ENCODE data around the gene FBXL7. TPM values are rescaled to one million over a fixed set of nuclear protein-coding genes. Genes with fewer than 3 reads are reported as not detected.

The FBXL7 gene
- total RNA-seq, 5 donors from 2014 or later (not counting 1 experiment from before 2014, with no cell fraction given): 0.06 to 0.07 TPM; not detected in 3

DNA sequence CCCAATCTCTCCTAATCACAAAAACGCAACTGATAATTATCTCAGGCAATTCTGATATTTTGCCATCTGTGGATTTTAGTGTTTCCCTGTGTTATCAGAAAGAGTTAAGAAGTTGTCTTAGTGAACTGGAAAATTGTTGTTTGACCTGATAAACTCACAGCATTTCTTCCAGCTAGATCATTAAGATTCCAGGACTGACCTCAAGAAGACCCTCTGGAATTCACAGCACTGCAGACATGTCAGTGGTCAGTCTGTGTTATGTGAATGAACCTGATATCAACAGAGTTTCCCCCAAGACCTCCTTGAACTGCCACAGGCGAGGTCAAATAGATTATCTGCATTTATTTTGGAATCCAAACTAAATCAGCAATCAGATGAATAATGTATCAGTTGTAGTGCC, 174.7 kb downstream of the FBXL7 start:
- POLR2A ChIA-PET: no interaction called here
- no peaks in the 10 kb centered on the region for H3K36me3 ChIP-seq (ENCODE audit: control insufficient read depth in 2 of 2, extremely low read depth in 1 of 2, insufficient read depth in 1 of 2, low read length in 1 of 2)
- Mint-ChIP-seq H3K27me3 (no peaks in the 10 kb centered on the region), H3K4me1 (no peaks in the 10 kb centered on the region), H3K4me3 (no peak overlapping the region), H3K36me3 (no peaks in the 10 kb centered on the region), H3K27ac (no peak overlapping the region), H3K9me3 (peaks cover 2 to 5% (median 3%) of the 10 kb centered on the region in 3 donors)
- no peak overlapping the region for H3K4me3 ChIP-seq (ENCODE audit: control insufficient read depth in 1 of 2, extremely low read depth in 1 of 2, low read length in 1 of 2)
- no peak overlapping the region for H3K27ac ChIP-seq (ENCODE audit: low read length)
- H3K9me3 ChIP-seq: no peaks in the 10 kb centered on the region
- whole genome bisulfite sequencing (ENCODE audit: insufficient coverage): no CpG with 5 or more reads among the region's 2 CpGs
- no peaks in the 10 kb centered on the region for H3K4me1 ChIP-seq (ENCODE audit: control insufficient read depth in 1 of 2, extremely low read depth in 1 of 2, insufficient read depth in 2 of 2, low read length in 2 of 2)
- no peak for DNase-seq
- no peaks in the 10 kb centered on the region for H3K27me3 ChIP-seq (replicated peaks in 1 of 2; ENCODE audit: control insufficient read depth in 2 of 2, extremely low read depth in 1 of 2, insufficient read depth in 2 of 2, low read length in 1 of 2)
- no peak for ATAC-seq (replicated peaks in 1 of 4)
- CTCF ChIA-PET: no interaction called here

- ATAC-seq (replicated peaks in 1 of 4) (no peak), DNase-seq (no peak)
- no peak overlapping the region for H3K4me3 Mint-ChIP-seq
- ChIA-PET CTCF (no interaction called here), POLR2A (no interaction called here)
- H3K27me3 Mint-ChIP-seq: no peaks in the 10 kb centered on the region
- H3K27ac Mint-ChIP-seq: no peak overlapping the region
- H3K36me3 Mint-ChIP-seq: no peaks in the 10 kb centered on the region
- Histone ChIP-seq H3K27me3 (replicated peaks in 1 of 2; ENCODE audit: control insufficient read depth in 2 of 2, extremely low read depth in 1 of 2, insufficient read depth in 2 of 2, low read length in 1 of 2) (no peaks in the 10 kb centered on the region), H3K9me3 (no peaks in the 10 kb centered on the region), H3K4me1 (ENCODE audit: control insufficient read depth in 1 of 2, extremely low read depth in 1 of 2, insufficient read depth in 2 of 2, low read length in 2 of 2) (no peaks in the 10 kb centered on the region), H3K27ac (ENCODE audit: low read length) (no peak overlapping the region), H3K36me3 (ENCODE audit: control insufficient read depth in 2 of 2, extremely low read depth in 1 of 2, insufficient read depth in 1 of 2, low read length in 1 of 2) (no peaks in the 10 kb centered on the region), H3K4me3 (ENCODE audit: control insufficient read depth in 1 of 2, extremely low read depth in 1 of 2, low read length in 1 of 2) (no peak overlapping the region)
- H3K4me1 Mint-ChIP-seq: no peaks in the 10 kb centered on the region
- 40% methylated on average over 1 of the region's 1 CpG for WGBS (ENCODE audit: insufficient coverage)
- peaks cover 0 to 3% (median under 1%) of the 10 kb centered on the region in 3 donors for H3K9me3 Mint-ChIP-seq
Observed at GRCh38 chr5:15676591-15676990, 176.6 kb downstream of the FBXL7 start.

- ChIA-PET POLR2A (no interaction called here), CTCF (no interaction called here)
- H3K4me3 ChIP-seq (ENCODE audit: control insufficient read depth in 1 of 2, extremely low read depth in 1 of 2, low read length in 1 of 2): no peak overlapping the region
- DNase-seq (no peak), ATAC-seq (replicated peaks in 1 of 4) (no peak)
- Mint-ChIP-seq H3K27ac (no peak overlapping the region), H3K9me3 (peaks cover 0 to 3% (median 3%) of the 10 kb centered on the region in 3 donors), H3K4me1 (no peaks in the 10 kb centered on the region), H3K4me3 (no peak overlapping the region), H3K36me3 (no peaks in the 10 kb centered on the region), H3K27me3 (no peaks in the 10 kb centered on the region)
- H3K27me3 ChIP-seq (replicated peaks in 1 of 2; ENCODE audit: control insufficient read depth in 2 of 2, extremely low read depth in 1 of 2, insufficient read depth in 2 of 2, low read length in 1 of 2): no peaks in the 10 kb centered on the region
- no CpG with 5 or more reads among the region's 4 CpGs for WGBS (ENCODE audit: insufficient coverage)
- H3K4me1 ChIP-seq (ENCODE audit: control insufficient read depth in 1 of 2, extremely low read depth in 1 of 2, insufficient read depth in 2 of 2, low read length in 2 of 2): no peaks in the 10 kb centered on the region
- H3K9me3 ChIP-seq: no peaks in the 10 kb centered on the region
- H3K36me3 ChIP-seq (ENCODE audit: control insufficient read depth in 2 of 2, extremely low read depth in 1 of 2, insufficient read depth in 1 of 2, low read length in 1 of 2): no peaks in the 10 kb centered on the region
- no peak overlapping the region for H3K27ac ChIP-seq (ENCODE audit: low read length)
Observed at GRCh38 chr5:15679161-15679560, 179.2 kb downstream of the FBXL7 start.

DNA sequence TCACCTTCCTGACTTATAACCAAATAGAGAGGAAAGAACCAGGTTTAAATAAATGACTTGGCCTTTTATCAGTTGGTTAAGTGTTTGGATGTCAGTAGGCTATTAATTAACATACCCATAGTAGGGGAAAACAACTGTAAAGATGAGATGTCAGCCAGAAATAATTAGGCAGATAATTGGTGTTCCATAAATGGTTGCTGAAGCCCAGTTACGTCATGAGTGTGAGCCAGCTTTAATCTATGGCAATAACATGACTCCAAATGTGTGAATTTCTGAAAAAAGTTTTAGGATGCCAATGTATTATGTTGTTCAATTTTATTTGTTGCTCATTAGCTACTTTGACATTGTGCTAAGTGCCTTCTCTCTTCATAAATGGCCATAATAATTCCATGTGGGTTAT, 180.5 kb downstream of the FBXL7 start:
- Histone ChIP-seq H3K9me3 (no peaks in the 10 kb centered on the region), H3K36me3 (ENCODE audit: control insufficient read depth in 2 of 2, extremely low read depth in 1 of 2, insufficient read depth in 1 of 2, low read length in 1 of 2) (no peaks in the 10 kb centered on the region), H3K4me3 (ENCODE audit: control insufficient read depth in 1 of 2, extremely low read depth in 1 of 2, low read length in 1 of 2) (no peak overlapping the region), H3K27me3 (replicated peaks in 1 of 2; ENCODE audit: control insufficient read depth in 2 of 2, extremely low read depth in 1 of 2, insufficient read depth in 2 of 2, low read length in 1 of 2) (no peaks in the 10 kb centered on the region), H3K27ac (ENCODE audit: low read length) (no peak overlapping the region), H3K4me1 (ENCODE audit: control insufficient read depth in 1 of 2, extremely low read depth in 1 of 2, insufficient read depth in 2 of 2, low read length in 2 of 2) (no peaks in the 10 kb centered on the region)
- no peak overlapping the region for H3K27ac Mint-ChIP-seq
- WGBS (ENCODE audit: insufficient coverage): 78% methylated on average over 1 of the region's 1 CpG
- H3K4me1 Mint-ChIP-seq: no peaks in the 10 kb centered on the region
- no peak for ATAC-seq (replicated peaks in 1 of 4)
- H3K9me3 Mint-ChIP-seq: peaks cover 3 to 7% (median 3%) of the 10 kb centered on the region in 3 donors
- H3K27me3 Mint-ChIP-seq: no peaks in the 10 kb centered on the region
- CTCF ChIA-PET: no interaction called here
- H3K36me3 Mint-ChIP-seq: no peaks in the 10 kb centered on the region
- POLR2A ChIA-PET: no interaction called here
- no peak for DNase-seq
- H3K4me3 Mint-ChIP-seq: no peak overlapping the region

DNA sequence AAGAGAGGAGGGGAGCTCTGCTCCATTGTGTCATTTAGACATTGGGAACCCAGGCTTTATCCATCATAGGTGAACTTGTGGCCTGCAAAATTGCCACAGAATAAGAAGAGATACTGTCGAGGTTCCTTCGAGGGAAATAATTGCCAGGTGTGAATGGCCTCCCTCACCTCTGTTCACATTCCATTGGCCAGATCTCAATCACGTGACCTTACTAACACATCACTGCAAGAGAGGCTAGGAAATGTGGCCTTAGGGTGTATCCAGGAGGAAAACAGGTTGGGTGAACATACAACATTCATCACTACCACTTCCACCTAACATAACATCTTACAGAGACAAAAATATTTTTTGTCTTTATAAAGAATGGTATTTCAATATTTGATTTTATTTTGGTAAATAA, 182.1 kb downstream of the FBXL7 start:
- no peak for DNase-seq
- H3K27ac ChIP-seq (ENCODE audit: low read length): no peak overlapping the region
- Mint-ChIP-seq H3K27ac (no peak overlapping the region), H3K36me3 (no peaks in the 10 kb centered on the region), H3K9me3 (peaks cover 4 to 8% (median 7%) of the 10 kb centered on the region in 3 donors), H3K4me3 (no peak overlapping the region), H3K4me1 (no peaks in the 10 kb centered on the region), H3K27me3 (no peaks in the 10 kb centered on the region)
- no peaks in the 10 kb centered on the region for H3K9me3 ChIP-seq
- H3K36me3 ChIP-seq (ENCODE audit: control insufficient read depth in 2 of 2, extremely low read depth in 1 of 2, insufficient read depth in 1 of 2, low read length in 1 of 2): no peaks in the 10 kb centered on the region
- no peaks in the 10 kb centered on the region for H3K27me3 ChIP-seq (replicated peaks in 1 of 2; ENCODE audit: control insufficient read depth in 2 of 2, extremely low read depth in 1 of 2, insufficient read depth in 2 of 2, low read length in 1 of 2)
- H3K4me3 ChIP-seq (ENCODE audit: control insufficient read depth in 1 of 2, extremely low read depth in 1 of 2, low read length in 1 of 2): no peak overlapping the region
- POLR2A ChIA-PET: no interaction called here
- CTCF ChIA-PET: interaction anchor here in 1 of 2 donors (0.7 kb wide), 1 partner anchor 1956 kb away, joined by 3 read pairs; no protein-coding TSS in a partner anchor
- no CpG with 5 or more reads among the region's 3 CpGs for WGBS (ENCODE audit: insufficient coverage)
- no peaks in the 10 kb centered on the region for H3K4me1 ChIP-seq (ENCODE audit: control insufficient read depth in 1 of 2, extremely low read depth in 1 of 2, insufficient read depth in 2 of 2, low read length in 2 of 2)
- ATAC-seq (replicated peaks in 1 of 4): no peak

DNA sequence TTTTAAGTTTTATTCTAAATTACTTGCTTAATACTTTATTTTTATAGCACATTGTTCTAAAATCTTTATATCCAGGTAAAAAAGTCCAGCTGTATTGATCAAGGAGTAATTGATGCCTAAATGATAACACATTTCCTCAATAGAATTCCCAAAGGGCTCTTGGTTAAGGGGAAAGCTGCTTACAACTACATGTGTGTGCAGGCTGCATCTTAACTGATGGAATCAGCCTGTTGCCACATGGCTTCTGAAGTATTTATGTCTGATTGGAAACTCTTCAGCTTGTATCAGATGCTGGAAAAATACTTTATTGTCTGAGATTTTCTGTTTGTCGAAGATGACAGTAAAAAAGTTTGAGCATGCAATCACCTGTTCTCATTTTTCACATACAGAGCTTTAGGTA, 182.6 kb downstream of the FBXL7 start:
- Histone ChIP-seq H3K9me3 (no peaks in the 10 kb centered on the region), H3K36me3 (ENCODE audit: control insufficient read depth in 2 of 2, extremely low read depth in 1 of 2, insufficient read depth in 1 of 2, low read length in 1 of 2) (no peaks in the 10 kb centered on the region), H3K4me1 (ENCODE audit: control insufficient read depth in 1 of 2, extremely low read depth in 1 of 2, insufficient read depth in 2 of 2, low read length in 2 of 2) (no peaks in the 10 kb centered on the region), H3K27ac (ENCODE audit: low read length) (no peak overlapping the region), H3K27me3 (replicated peaks in 1 of 2; ENCODE audit: control insufficient read depth in 2 of 2, extremely low read depth in 1 of 2, insufficient read depth in 2 of 2, low read length in 1 of 2) (no peaks in the 10 kb centered on the region), H3K4me3 (ENCODE audit: control insufficient read depth in 1 of 2, extremely low read depth in 1 of 2, low read length in 1 of 2) (no peak overlapping the region)
- Mint-ChIP-seq H3K4me3 (no peak overlapping the region), H3K9me3 (peaks cover 4 to 8% (median 7%) of the 10 kb centered on the region in 3 donors), H3K27me3 (no peaks in the 10 kb centered on the region), H3K27ac (no peak overlapping the region), H3K36me3 (no peaks in the 10 kb centered on the region), H3K4me1 (no peaks in the 10 kb centered on the region)
- POLR2A ChIA-PET: no interaction called here
- no CpG with 5 or more reads among the region's 1 CpG for WGBS (ENCODE audit: insufficient coverage)
- DNase-seq (no peak), ATAC-seq (replicated peaks in 1 of 4) (no peak)
- CTCF ChIA-PET: interaction anchor here in 1 of 2 donors (0.7 kb wide), 1 partner anchor 1955 kb away, joined by 3 read pairs; no protein-coding TSS in a partner anchor

GRCh38 chr5:15683332-15683731, 183.4 kb downstream of the FBXL7 start:
- CTCF ChIA-PET: no interaction called here

More at GRCh38 chr5:15683332-15683731, 183.4 kb downstream of the FBXL7 start:
- no peaks in the 10 kb centered on the region for H3K4me1 Mint-ChIP-seq
- Histone ChIP-seq H3K4me3 (ENCODE audit: control insufficient read depth in 1 of 2, extremely low read depth in 1 of 2, low read length in 1 of 2) (no peak overlapping the region), H3K4me1 (ENCODE audit: control insufficient read depth in 1 of 2, extremely low read depth in 1 of 2, insufficient read depth in 2 of 2, low read length in 2 of 2) (no peaks in the 10 kb centered on the region), H3K27ac (ENCODE audit: low read length) (no peak overlapping the region), H3K9me3 (no peaks in the 10 kb centered on the region), H3K36me3 (ENCODE audit: control insufficient read depth in 2 of 2, extremely low read depth in 1 of 2, insufficient read depth in 1 of 2, low read length in 1 of 2) (no peaks in the 10 kb centered on the region), H3K27me3 (replicated peaks in 1 of 2; ENCODE audit: control insufficient read depth in 2 of 2, extremely low read depth in 1 of 2, insufficient read depth in 2 of 2, low read length in 1 of 2) (no peaks in the 10 kb centered on the region)
- POLR2A ChIA-PET: no interaction called here
- no CpG with 5 or more reads among the region's 5 CpGs for WGBS (ENCODE audit: insufficient coverage)
- H3K27ac Mint-ChIP-seq: no peak overlapping the region
- DNase-seq (no peak), ATAC-seq (replicated peaks in 1 of 4) (no peak)
- H3K9me3 Mint-ChIP-seq: peaks cover 4 to 8% (median 7%) of the 10 kb centered on the region in 3 donors
- H3K36me3 Mint-ChIP-seq: no peaks in the 10 kb centered on the region
- no peak overlapping the region for H3K4me3 Mint-ChIP-seq
- no peaks in the 10 kb centered on the region for H3K27me3 Mint-ChIP-seq

Measured in T-cell (primary cell).